HG03442 (cell line): ENCODE data around the gene NTPCR.
A peak's percentile ranks its signal among the peaks of the same experiment; 100 is the strongest.

Experiments used
- ATAC-seq: cut with Tn5 transposase; IDR thresholded peaks from one replicate; pipeline ENCODE4 v1.9.1; 2021; ENCODE audit warnings: mild to moderate bottlenecking, moderate library complexity; ENCODE audit not compliant: unreplicated experiment

Gene NTPCR

DNA sequence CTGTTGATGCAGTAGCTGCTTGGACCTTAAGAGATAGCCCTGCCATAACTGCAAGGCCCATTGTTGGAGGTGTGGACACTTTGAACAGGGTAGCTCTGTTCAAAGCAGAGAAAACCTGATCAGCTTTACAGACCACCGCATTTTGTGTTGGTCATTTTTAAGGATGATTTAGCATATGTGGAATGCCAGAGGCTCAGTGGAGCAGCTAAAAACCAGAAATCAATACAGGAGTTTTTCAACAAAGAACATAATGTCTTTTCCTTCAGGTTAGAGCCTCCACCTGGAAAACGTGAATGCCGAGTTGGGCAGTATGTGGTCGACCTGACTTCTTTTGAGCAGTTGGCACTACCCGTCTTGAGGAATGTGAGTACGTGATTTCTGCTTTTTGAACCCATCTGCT lies 5.7 kb downstream of the NTPCR start:
- no peak for ATAC-seq

DNA sequence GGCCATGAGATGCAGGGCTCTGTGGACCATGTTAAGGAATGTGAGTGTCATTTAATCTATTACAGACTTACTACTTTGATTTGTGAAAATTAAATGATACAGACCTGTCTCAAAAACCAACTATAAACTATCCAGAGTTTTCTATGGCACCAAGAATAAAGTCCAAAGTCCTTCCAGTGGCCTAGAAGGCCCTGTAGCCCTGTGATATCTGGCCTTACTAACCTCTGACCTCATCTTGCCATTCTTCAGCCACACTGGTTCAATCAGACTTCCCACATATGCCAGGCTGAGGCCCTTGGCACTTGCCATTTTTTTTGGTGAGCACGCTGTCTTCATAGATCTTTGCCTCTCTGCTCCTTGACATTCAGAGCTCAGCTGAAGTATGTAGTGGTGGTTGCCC lies 7.7 kb downstream of the NTPCR start:
- ATAC-seq = no peak

GRCh38 chr1:232962761-232963745 lies 12.6 kb downstream of the NTPCR start:
- ATAC-seq = no peak

DNA sequence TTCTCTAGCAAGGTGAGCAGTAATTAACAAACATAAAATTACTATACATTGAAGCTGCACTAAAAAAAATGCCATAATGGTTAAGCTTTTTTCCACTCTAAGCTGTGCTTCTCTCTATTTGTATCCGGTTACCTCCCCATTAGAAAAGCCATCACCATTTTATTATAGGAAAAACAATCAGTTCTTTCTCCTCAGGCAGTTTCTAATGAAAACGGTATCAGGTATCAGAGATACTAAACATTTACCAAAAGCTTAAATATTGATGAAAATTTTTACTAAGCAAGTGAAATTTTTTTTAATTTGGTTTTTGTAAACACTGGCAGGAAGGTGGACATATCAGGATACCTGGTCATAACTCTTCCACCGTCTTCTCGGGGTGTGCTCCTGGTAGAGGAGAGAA lies 14.2 kb downstream of the NTPCR start:
- no peak for ATAC-seq

- ATAC-seq = peak; percentile 59
Measured at GRCh38 chr1:232965124-232965911, 14.9 kb downstream of the NTPCR start.

- no peak for ATAC-seq
Measured at GRCh38 chr1:232965912-232966217, 15.5 kb downstream of the NTPCR start.

DNA sequence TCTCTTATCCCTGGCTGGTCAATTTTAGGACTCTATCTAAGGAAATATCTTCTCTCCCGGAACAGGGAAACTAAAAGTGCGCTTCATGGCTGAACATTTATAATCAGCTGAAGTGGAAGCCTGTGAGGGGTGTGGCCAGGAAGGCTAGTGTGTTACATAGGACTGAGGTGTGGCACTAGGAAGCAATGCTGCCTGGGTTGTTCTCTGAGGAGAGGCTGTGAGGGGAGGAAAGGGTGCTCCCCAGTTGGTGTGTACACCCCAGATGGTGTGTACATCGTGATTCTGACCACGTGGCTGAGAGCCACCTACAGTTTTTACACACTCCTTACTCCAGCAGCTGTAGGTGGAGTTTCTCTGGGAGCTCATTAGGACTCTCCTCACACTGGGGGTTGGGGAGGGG lies 16.3 kb downstream of the NTPCR start:
- no peak for ATAC-seq

DNA sequence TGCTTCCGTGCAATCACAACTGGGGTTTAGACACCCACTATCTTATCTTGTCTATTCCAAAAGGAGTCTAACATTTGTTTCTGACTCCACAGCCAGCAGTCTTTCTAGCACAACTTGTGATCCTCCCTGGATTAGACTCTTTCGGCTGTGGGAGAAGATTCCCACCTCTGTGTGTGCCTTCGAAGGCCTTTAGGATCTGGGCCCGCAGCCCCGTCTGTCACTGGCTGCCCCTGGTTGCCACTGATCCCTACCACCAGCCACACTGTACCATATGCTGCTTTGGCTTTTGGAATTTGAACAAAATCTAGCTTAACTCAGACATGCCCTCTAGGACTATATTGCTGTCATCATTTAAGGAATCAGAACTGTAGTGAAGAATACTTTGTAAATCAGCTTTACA lies 18.0 kb downstream of the NTPCR start:
- ATAC-seq = no peak

DNA sequence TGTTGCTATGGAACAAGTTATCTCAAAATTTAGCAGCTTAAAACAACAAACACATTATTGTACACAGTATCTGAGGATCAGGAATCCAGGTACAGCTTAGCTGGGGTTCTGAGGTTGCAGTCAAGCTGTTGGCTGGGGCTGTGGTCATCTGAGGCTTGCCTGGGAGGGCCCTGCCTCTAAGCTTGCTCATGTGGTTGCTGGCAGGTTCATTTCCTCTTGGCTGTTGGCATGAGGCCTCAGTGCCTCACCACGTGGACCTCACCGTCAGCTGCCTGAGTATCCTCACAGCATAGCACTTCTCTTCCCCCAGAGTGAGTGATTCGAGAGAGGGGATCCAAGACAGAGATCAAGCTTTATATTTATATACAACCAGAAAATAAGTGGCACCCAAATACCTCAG lies 18.6 kb downstream of the NTPCR start:
- no peak for ATAC-seq

DNA sequence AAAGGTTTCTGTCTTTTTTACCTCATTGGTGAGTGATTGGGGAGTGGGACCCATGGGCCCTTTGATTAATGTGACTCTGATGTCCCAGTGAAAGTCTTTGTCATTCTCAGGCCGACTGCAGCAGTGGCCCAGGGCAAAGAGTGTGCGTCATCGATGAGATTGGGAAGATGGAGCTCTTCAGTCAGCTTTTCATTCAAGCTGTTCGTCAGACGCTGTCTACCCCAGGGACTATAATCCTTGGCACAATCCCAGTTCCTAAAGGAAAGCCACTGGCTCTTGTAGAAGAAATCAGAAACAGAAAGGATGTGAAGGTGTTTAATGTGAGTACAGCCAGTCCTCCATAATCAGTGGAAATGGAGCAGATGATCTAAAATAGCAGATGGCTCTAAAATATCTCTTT lies 19.4 kb downstream of the NTPCR start:
- no peak for ATAC-seq

- ATAC-seq = no peak
Measured at GRCh38 chr1:232970508-232970907, 20.1 kb downstream of the NTPCR start.

- no peak for ATAC-seq
Measured at GRCh38 chr1:232973652-232974611, 23.5 kb downstream of the NTPCR start.

DNA sequence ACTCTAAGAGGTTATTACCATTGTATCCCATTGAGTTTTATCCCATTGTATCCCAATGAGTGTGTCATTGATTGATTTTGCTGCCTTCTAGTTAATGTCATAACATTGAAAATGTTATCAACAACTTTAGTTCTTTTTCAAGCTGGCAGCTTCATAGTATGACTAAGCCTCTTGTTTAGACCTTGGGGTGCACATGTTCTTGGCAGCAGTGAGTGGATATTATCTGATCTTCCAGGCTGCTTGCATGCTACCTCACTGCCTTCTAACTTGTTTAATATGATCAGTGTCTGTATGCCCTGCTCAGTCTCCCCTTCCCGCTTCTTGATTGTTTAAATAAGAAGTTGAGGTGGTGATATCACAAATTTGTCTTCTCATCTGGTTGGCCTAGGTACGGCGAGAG lies 24.6 kb downstream of the NTPCR start:
- ATAC-seq = no peak

GRCh38 chr1:232978091-232978634 lies 27.8 kb downstream of the NTPCR start:
- no peak for ATAC-seq

GRCh38 chr1:232978815-232979214 lies 28.4 kb downstream of the NTPCR start:
- no peak for ATAC-seq

DNA sequence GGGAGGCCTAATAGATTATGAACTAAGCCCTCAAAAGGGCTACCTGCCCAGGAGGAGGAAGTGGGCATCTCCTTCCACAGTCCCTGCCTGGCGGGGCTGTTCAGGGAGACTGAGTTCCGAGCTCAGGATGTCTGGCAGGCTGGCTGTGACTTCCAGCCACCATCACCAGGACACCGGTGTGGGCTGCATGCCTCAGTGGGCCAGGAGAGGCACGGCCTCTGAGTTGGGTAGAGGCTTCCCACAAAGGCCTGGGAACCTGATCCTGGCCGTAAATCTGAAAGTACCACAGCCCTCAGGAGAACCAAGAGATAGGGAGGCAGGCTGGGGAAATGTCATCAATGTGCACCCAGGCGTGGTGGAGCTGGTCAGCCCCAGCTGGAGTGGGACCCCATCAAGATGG lies 29.1 kb downstream of the NTPCR start:
- no peak for ATAC-seq

DNA sequence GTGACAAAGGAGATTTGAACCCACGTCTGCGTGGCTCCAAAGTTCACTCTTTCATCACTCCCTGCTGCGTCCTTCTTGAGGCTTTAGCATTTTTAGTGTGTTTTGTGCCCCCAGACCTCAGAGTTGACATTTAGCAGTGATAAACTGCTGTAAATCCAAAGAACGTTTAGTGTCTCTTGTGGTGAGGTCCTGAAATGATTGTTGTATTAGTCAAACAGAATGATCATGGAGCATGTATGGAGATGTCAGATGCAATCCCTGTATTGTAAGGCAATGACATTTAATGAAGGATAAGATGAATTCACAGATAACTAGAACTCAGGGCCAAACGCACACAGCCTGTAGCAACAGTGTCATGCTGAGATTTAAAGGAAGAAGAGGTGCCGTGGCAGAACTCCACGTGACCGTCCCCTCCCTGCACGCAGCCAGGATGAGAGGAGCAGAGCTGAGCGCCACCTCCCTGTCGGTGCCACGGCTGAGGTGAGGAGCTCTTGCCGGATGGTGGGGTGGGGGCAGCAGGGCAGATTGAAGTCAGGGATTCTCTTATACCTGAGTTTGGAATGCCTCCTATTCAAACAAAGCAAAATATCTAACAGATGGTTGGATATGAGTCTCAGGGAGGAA lies 30.1 kb downstream of the NTPCR start:
- ATAC-seq = no peak

DNA sequence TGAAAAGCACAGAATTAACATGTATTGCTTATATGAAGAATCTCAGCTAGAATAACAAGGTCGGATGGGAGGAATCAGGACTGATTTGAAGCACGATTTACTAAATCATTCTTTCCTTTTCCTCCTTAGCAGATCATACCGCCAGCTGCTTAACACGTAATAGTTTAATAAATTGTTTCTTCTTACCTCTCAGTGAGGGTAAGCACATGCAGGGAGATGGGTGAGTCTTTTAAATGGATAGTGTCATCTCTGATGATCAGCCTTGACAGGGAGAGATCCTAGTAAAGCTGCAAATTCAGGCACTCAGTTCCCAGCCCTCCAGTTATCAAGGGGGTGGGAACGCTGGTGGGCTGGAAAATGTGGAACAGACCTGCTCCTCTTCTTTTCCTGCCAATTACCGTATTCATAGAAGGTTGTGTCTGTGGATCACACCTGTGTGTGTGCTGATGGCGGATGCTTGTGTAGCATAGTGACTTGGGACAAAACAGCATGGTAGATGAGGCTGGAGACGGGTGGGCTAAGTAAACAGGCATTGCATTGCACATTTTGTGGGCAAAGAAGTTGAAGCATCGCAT lies 30.7 kb downstream of the NTPCR start:
- ATAC-seq = no peak

GRCh38 chr1:232982238-232982944 lies 32.0 kb downstream of the NTPCR start:
- ATAC-seq = no peak
